DND-41 (cell line): ENCODE data around the gene APC2.

ENCODE experiments used
- ATAC-seq: fragments of 200-7000 bp; cut with Tn5 transposase; 3 replicates; pipeline ENCODE4 v1.9.1; 2021; ENCODE audit warnings: low read depth; ENCODE audit not compliant: insufficient read depth
- DNase-seq: peaks from one replicate; pipeline ENCODE4 v3.0.0-alpha.2; 2020
- H2AFZ ChIP-seq: 2 replicates; pipeline ENCODE4 v1.6.0; 2012; ENCODE audit warnings: low read depth, low read length
- H3K27ac ChIP-seq: 2 replicates; pipeline ENCODE4 v1.5.1; 2012; ENCODE audit warnings: low read length, inconsistent platforms
- H3K27me3 ChIP-seq: fragments of 200-600 bp; sonication (generic); 2 replicates; pipeline ENCODE4 v1.6.0; 2012; ENCODE audit warnings: low read length, mild to moderate bottlenecking, inconsistent platforms; ENCODE audit not compliant: insufficient read depth, poor library complexity
- H3K36me3 ChIP-seq: 2 replicates; pipeline ENCODE4 v1.5.1; 2012; ENCODE audit warnings: low read length, inconsistent platforms; ENCODE audit not compliant: insufficient read depth
- H3K4me1 ChIP-seq: 2 replicates; pipeline ENCODE4 v1.5.1; 2012; ENCODE audit warnings: mild to moderate bottlenecking, low read length; ENCODE audit not compliant: insufficient read depth
- H3K4me2 ChIP-seq: 2 replicates; pipeline ENCODE4 v1.6.0; 2012; ENCODE audit warnings: mild to moderate bottlenecking, moderate library complexity, low read length, inconsistent platforms; ENCODE audit not compliant: insufficient read depth
- H3K4me3 ChIP-seq, 2 experiments: fragments of 200-600 bp in 1 of 2; shearing (Covaris generic) in 1 of 2; 2 replicates each; pipeline ENCODE4 v1.5.1; 2012 to 2016; ENCODE audit warnings: inconsistent platforms in 2 of 2, low read length in 2 of 2, mild to moderate bottlenecking in 2 of 2, low read depth in 1 of 2, moderate library complexity in 1 of 2
- H3K79me2 ChIP-seq: 2 replicates; pipeline ENCODE4 v1.6.0; 2012; ENCODE audit warnings: low read length, inconsistent platforms; ENCODE audit not compliant: insufficient read depth
- H3K9ac ChIP-seq: 2 replicates; pipeline ENCODE4 v1.6.0; 2012; ENCODE audit warnings: low read depth, mild to moderate bottlenecking, inconsistent platforms, low read length, moderate library complexity
- H3K9me3 ChIP-seq: 2 replicates; pipeline ENCODE4 v1.5.1; 2012; ENCODE audit warnings: low read length, moderate library complexity, mild to moderate bottlenecking, inconsistent platforms; ENCODE audit not compliant: insufficient read depth, severe bottlenecking
- H4K20me1 ChIP-seq: 2 replicates; pipeline ENCODE4 v1.6.0; 2012; ENCODE audit warnings: low read length; ENCODE audit not compliant: insufficient read depth
- CTCF ChIP-seq: IDR thresholded peaks from 2 replicates; pipeline ENCODE4 v1.5.1; 2012; ENCODE audit warnings: borderline replicate concordance, low read length, moderate library complexity, mild to moderate bottlenecking; ENCODE audit not compliant: poor library complexity, severe bottlenecking; ENCODE audit errors: extremely low read depth
- EZH2 ChIP-seq: IDR thresholded peaks from 3 replicates; pipeline ENCODE4 v1.6.1; 2012; ENCODE audit warnings: borderline replicate concordance, low read depth, mild to moderate bottlenecking, moderate library complexity, low read length, inconsistent platforms; ENCODE audit not compliant: severe bottlenecking

APC2 gene

GRCh38 chr19:1424192-1424955, 25.5 kb upstream of the APC2 start:
- H3K27me3 ChIP-seq = no peaks in the 10 kb centered on the region
- no peak overlapping the region for H3K9ac ChIP-seq
- H3K27ac ChIP-seq = no peak overlapping the region
- peaks cover 91% of the 10 kb centered on the region for H4K20me1 ChIP-seq
- no peak for ATAC-seq
- peaks cover 99% of the 10 kb centered on the region for H3K36me3 ChIP-seq
- no peak overlapping the region for H3K4me3 ChIP-seq
- no peak overlapping the region for H2AFZ ChIP-seq
- TF ChIP-seq EZH2 = no peak
- no peak for TF ChIP-seq CTCF
- peaks cover 90% of the 10 kb centered on the region for H3K79me2 ChIP-seq
- H3K4me1 ChIP-seq = no peaks in the 10 kb centered on the region
- no peak for DNase-seq
- H3K4me2 ChIP-seq = no peak overlapping the region
- H3K9me3 ChIP-seq = no peaks in the 10 kb centered on the region

- H3K4me3 ChIP-seq = no peak overlapping the region
- no peak for DNase-seq
- ATAC-seq = no peak
- peaks cover 99% of the 10 kb centered on the region for H3K36me3 ChIP-seq
- TF ChIP-seq CTCF (no peak), EZH2 (no peak)
- H4K20me1 ChIP-seq = peaks cover 91% of the 10 kb centered on the region
- H3K4me2 ChIP-seq = no peak overlapping the region
- H3K27ac ChIP-seq = no peak overlapping the region
- no peak overlapping the region for H3K9ac ChIP-seq
- no peaks in the 10 kb centered on the region for H3K9me3 ChIP-seq
- H3K27me3 ChIP-seq = no peaks in the 10 kb centered on the region
- H3K79me2 ChIP-seq = peaks cover 88% of the 10 kb centered on the region
- no peak overlapping the region for H2AFZ ChIP-seq
- no peaks in the 10 kb centered on the region for H3K4me1 ChIP-seq
Measured at GRCh38 chr19:1425102-1425837, 24.7 kb upstream of the APC2 start.

GRCh38 chr19:1425902-1426301, 24.0 kb upstream of the APC2 start:
- Histone ChIP-seq H2AFZ (no peak overlapping the region), H3K4me3 (no peak overlapping the region), H3K4me1 (no peaks in the 10 kb centered on the region), H3K9me3 (no peaks in the 10 kb centered on the region), H3K79me2 (peaks cover 84% of the 10 kb centered on the region), H3K9ac (no peak overlapping the region), H3K27me3 (no peaks in the 10 kb centered on the region), H4K20me1 (peaks cover 87% of the 10 kb centered on the region), H3K36me3 (peaks cover 96% of the 10 kb centered on the region), H3K4me2 (no peak overlapping the region), H3K27ac (no peak overlapping the region)
- DNase-seq (no peak), ATAC-seq (no peak)
- TF ChIP-seq CTCF (no peak), EZH2 (no peak)
